HL-60 (cell line): ENCODE results near the gene MED29.

Source experiments
- DNase-seq, 2 experiments: peaks; one replicate each; pipeline ENCODE4 v3.0.0-alpha.2; 2010 to 2020; ENCODE audit warnings: low read depth in 1 of 2, low spot score in 1 of 2
- H3K27ac ChIP-seq: fragments of 250-450 bp; sonication (Bioruptor Pico); replicated peaks from 2 replicates; pipeline ENCODE4 v1.5.1; 2020; ENCODE audit warnings: mild to moderate bottlenecking, moderate library complexity
- H3K27me3 ChIP-seq: fragments of 250-450 bp; sonication (Bioruptor Pico); 2 replicates; pipeline ENCODE4 v1.5.1; 2021; ENCODE audit warnings: mild to moderate bottlenecking, moderate library complexity; ENCODE audit not compliant: insufficient read depth, poor library complexity, severe bottlenecking
- H3K4me3 ChIP-seq: replicated peaks from 2 replicates; pipeline ENCODE4 v1.5.1; 2011; ENCODE audit warnings: mild to moderate bottlenecking, control low read depth, low read length; ENCODE audit not compliant: insufficient read depth
- CTCF ChIP-seq: IDR thresholded peaks from one replicate; pipeline ENCODE4 v1.5.1; 2011; ENCODE audit warnings: low read length, control low read depth, inconsistent platforms; ENCODE audit not compliant: insufficient read depth
- GABPA ChIP-seq: IDR thresholded peaks from 2 replicates; pipeline ENCODE4 v1.6.1; 2012; ENCODE audit warnings: low read depth
- POLR2AphosphoS5 ChIP-seq: IDR thresholded peaks from 2 replicates; pipeline ENCODE4 v1.6.1; 2012; ENCODE audit warnings: low read depth
- SPI1 ChIP-seq: IDR thresholded peaks from 2 replicates; pipeline ENCODE4 v1.6.1; 2012; ENCODE audit warnings: low read depth, mild to moderate bottlenecking, borderline replicate concordance
- TF ChIP-seq, protein P1 (sequence below): IDR thresholded peaks from 2 replicates; pipeline ENCODE4 v1.6.1; 2012; ENCODE audit warnings: low read depth; ENCODE audit not compliant: insufficient replicate concordance

The MED29 gene

GRCh38 chr19:39407410-39407659 is 16.2 kb downstream of the MED29 start:
- Histone ChIP-seq H3K4me3 (peak overlapping the region; percentile 91), H3K27ac (peak overlapping the region; percentile 87), H3K27me3 (no peaks in the 10 kb centered on the region)
- 0 out of 2 replicates have a peak, but pooled peaks have one; percentile 35 for TF ChIP-seq GABPA
- TF ChIP-seq, protein P1, sequence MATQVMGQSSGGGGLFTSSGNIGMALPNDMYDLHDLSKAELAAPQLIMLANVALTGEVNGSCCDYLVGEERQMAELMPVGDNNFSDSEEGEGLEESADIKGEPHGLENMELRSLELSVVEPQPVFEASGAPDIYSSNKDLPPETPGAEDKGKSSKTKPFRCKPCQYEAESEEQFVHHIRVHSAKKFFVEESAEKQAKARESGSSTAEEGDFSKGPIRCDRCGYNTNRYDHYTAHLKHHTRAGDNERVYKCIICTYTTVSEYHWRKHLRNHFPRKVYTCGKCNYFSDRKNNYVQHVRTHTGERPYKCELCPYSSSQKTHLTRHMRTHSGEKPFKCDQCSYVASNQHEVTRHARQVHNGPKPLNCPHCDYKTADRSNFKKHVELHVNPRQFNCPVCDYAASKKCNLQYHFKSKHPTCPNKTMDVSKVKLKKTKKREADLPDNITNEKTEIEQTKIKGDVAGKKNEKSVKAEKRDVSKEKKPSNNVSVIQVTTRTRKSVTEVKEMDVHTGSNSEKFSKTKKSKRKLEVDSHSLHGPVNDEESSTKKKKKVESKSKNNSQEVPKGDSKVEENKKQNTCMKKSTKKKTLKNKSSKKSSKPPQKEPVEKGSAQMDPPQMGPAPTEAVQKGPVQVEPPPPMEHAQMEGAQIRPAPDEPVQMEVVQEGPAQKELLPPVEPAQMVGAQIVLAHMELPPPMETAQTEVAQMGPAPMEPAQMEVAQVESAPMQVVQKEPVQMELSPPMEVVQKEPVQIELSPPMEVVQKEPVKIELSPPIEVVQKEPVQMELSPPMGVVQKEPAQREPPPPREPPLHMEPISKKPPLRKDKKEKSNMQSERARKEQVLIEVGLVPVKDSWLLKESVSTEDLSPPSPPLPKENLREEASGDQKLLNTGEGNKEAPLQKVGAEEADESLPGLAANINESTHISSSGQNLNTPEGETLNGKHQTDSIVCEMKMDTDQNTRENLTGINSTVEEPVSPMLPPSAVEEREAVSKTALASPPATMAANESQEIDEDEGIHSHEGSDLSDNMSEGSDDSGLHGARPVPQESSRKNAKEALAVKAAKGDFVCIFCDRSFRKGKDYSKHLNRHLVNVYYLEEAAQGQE: no peak
- no peak for DNase-seq

DNA sequence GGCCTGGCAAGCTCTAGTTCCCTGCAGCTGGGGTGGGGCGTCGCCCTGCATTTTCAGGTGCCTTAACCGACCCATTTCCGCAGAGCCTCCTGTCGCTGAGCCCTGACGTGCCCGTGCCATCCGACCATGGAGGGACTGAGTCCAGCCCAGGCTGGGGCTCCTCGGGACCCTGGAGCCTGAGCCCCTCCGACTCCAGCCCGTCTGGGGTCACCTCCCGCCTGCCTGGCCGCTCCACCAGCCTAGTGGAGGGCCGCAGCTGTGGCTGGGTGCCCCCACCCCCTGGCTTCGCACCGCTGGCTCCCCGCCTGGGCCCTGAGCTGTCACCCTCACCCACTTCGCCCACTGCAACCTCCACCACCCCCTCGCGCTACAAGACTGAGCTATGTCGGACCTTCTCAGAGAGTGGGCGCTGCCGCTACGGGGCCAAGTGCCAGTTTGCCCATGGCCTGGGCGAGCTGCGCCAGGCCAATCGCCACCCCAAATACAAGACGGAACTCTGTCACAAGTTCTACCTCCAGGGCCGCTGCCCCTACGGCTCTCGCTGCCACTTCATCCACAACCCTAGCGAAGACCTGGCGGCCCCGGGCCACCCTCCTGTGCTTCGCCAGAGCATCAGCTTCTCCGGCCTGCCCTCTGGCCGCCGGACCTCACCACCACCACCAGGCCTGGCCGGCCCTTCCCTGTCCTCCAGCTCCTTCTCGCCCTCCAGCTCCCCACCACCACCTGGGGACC is 16.6 kb downstream of the MED29 start:
- Histone ChIP-seq H3K27ac (peak overlapping the region; percentile 87), H3K4me3 (peak overlapping the region; percentile 91), H3K27me3 (peaks cover 4% of the 10 kb centered on the region)
- peak in 1 of 2 experiments; percentile 56 for DNase-seq
- TF ChIP-seq SPI1 (no peak), POLR2AphosphoS5 (peak; percentile 10; the same call in 1 of the 2 replicates), CTCF (no peak), GABPA (no peak)
- TF ChIP-seq, protein P1: no peak

- Histone ChIP-seq H3K4me3 (peak overlapping the region; percentile 91), H3K27ac (peak overlapping the region; percentile 95), H3K27me3 (peaks cover 7% of the 10 kb centered on the region)
- DNase-seq: no peak
- TF ChIP-seq CTCF: no peak
- TF ChIP-seq GABPA: no peak
- TF ChIP-seq SPI1: no peak
- no peak for TF ChIP-seq POLR2AphosphoS5
- TF ChIP-seq, protein P1: no peak
Measured at GRCh38 chr19:39408392-39409207, 17.4 kb downstream of the MED29 start.
